ENCODE measurements around the gene ADH4. TPM values are rescaled to one million over a fixed set of nuclear protein-coding genes. Genes with fewer than 3 reads are reported as not detected.

The ADH4 gene
- total RNA-seq, 1 experiment from 2014 or later: not detected

DNA sequence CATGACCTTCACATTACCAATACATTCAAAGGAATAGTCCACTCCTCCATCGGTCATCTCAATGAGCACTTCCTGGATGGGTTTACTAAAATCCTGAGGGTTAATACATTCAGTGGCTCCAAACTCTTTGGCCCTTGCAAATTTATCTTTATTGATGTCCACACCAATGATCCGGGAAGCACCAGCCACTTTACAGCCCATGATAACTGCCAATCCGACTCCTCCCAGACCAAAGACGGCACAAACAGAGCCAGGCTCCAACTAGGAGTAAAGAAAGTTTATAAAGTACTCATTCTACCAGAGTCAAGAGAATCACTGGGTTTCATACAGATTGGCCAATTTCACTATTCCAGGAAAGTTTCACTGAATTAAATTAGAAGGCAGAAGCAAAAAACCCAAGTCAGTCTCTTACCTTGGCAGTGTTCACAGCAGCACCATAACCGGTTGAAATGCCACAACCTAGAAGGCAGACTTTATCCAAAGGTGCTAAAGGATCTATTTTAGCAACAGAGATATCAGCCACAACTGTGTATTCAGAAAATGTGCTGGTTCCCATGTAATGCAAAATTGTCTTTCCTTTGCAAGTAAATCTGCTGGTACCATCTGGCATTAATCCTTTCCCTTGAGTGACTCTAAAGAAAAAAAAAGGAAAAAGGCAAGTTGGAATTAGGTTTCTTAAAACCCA, 67.7 kb downstream of the ADH4 start:
- no TSS peak for BruUV-seq (replicated peaks)

DNA sequence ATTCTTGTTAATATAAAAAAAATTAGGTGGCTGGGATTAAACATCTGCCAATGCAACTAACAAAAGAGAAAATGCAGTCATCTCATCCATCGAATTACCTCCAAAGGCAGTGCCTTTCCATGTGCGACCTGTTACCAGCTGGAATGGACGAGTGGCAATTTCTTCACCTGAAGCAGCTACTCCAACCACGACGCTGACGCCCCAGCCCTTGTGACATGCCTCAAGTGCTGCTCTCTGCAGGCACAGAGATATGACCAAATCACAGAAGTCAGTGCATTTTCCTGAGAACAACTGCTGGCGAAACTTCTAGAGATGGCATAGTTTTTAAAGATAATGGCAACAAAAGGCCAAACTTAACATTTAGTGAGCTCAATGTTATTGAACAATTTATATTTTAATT, 69.3 kb downstream of the ADH4 start:
- H3K27ac Mint-ChIP-seq (ENCODE audit: unreplicated experiment): no peak overlapping the region
- H3K4me1 Mint-ChIP-seq (ENCODE audit: low read depth, unreplicated experiment): no peaks in the 10 kb centered on the region
- no peaks in the 10 kb centered on the region for H3K9me3 Mint-ChIP-seq (ENCODE audit: low read depth, unreplicated experiment)
- TF ChIP-seq, protein P1, sequence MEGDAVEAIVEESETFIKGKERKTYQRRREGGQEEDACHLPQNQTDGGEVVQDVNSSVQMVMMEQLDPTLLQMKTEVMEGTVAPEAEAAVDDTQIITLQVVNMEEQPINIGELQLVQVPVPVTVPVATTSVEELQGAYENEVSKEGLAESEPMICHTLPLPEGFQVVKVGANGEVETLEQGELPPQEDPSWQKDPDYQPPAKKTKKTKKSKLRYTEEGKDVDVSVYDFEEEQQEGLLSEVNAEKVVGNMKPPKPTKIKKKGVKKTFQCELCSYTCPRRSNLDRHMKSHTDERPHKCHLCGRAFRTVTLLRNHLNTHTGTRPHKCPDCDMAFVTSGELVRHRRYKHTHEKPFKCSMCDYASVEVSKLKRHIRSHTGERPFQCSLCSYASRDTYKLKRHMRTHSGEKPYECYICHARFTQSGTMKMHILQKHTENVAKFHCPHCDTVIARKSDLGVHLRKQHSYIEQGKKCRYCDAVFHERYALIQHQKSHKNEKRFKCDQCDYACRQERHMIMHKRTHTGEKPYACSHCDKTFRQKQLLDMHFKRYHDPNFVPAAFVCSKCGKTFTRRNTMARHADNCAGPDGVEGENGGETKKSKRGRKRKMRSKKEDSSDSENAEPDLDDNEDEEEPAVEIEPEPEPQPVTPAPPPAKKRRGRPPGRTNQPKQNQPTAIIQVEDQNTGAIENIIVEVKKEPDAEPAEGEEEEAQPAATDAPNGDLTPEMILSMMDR (IDR thresholded peaks at IDR 0.05; ENCODE audit: unreplicated experiment): no peak
- no peak overlapping the region for H3K4me3 Mint-ChIP-seq (ENCODE audit: low read depth, unreplicated experiment)
- DNase-seq: no peak
- no TSS peak for BruUV-seq (replicated peaks)
- no peaks in the 10 kb centered on the region for H3K27me3 Mint-ChIP-seq (ENCODE audit: unreplicated experiment)
- CTCF ChIA-PET: no interaction called here
- peaks cover 24% of the 10 kb centered on the region for H3K36me3 Mint-ChIP-seq (ENCODE audit: insufficient read depth, unreplicated experiment)
- intact Hi-C loops (cut with micrococcal nuclease; ENCODE audit: unreplicated experiment): no loop called here

More for the DNA sequence above, 67.7 kb downstream of the ADH4 start:
- CTCF ChIA-PET: no interaction called here
- DNase-seq: no peak
- TF ChIP-seq, protein P1 (IDR thresholded peaks at IDR 0.05; ENCODE audit: unreplicated experiment): no peak
- no peaks in the 10 kb centered on the region for H3K4me1 Mint-ChIP-seq (ENCODE audit: low read depth, unreplicated experiment)
- intact Hi-C loops (cut with micrococcal nuclease; ENCODE audit: unreplicated experiment): no loop called here
- H3K9me3 Mint-ChIP-seq (ENCODE audit: low read depth, unreplicated experiment): no peaks in the 10 kb centered on the region
- no peak overlapping the region for H3K27ac Mint-ChIP-seq (ENCODE audit: unreplicated experiment)
- H3K27me3 Mint-ChIP-seq (ENCODE audit: unreplicated experiment): no peaks in the 10 kb centered on the region
- peaks cover 21% of the 10 kb centered on the region for H3K36me3 Mint-ChIP-seq (ENCODE audit: insufficient read depth, unreplicated experiment)
- H3K4me3 Mint-ChIP-seq (ENCODE audit: low read depth, unreplicated experiment): no peak overlapping the region

Other genes starting within 250 kb of the ADH4 start
- gene EIF4E, start 215.2 kb downstream of the ADH4 start, total RNA-seq (2022): 103 and 105 TPM in 2 replicates
- 59.0 and 60.5 TPM in 2 replicates for gene METAP1, start 148.6 kb downstream of the ADH4 start, total RNA-seq (2022)
- gene ADH5, start 55.5 kb downstream of the ADH4 start, total RNA-seq (2022): 88.8 and 95.7 TPM in 2 replicates
- 1.2 and 1.6 TPM in 2 replicates for gene ADH6, start 74.9 kb upstream of the ADH4 start, total RNA-seq (2022)
- gene ADH1A, start 146.7 kb upstream of the ADH4 start, total RNA-seq (2022): not detected in 2 replicates
- gene ADH1B, start 177.1 kb upstream of the ADH4 start, total RNA-seq (2022): 0.10 TPM in 1 of 2 replicates, not detected in the other
- 5.8 and 7.9 TPM in 2 replicates for gene ADH1C, start 208.4 kb upstream of the ADH4 start, total RNA-seq (2022)

Measured in Calu3 (cell line).